Adrenal gland (tissue), 12 donors: Measurements from ENCODE around the gene TMEM150A. TPM values are rescaled to one million over a fixed set of nuclear protein-coding genes. Genes with fewer than 3 reads are reported as not detected.
A peak's percentile ranks its signal among the peaks of the same experiment; 100 is the strongest.

Source experiments
- DNase-seq, 7 donors: peaks; one replicate each; pipeline ENCODE4 v3.0.0-alpha.2; 2019 to 2020
- H3K27ac ChIP-seq, 5 donors: fragments of 200-600 bp; sonication (generic) in 4 of 5; 1 replicate in 3 of 5; 2 replicates in 2 of 5; pipeline versions ENCODE4 v1.5.1 to v1.8.0; 2016 to 2020; ENCODE audit warnings: mild to moderate bottlenecking in 1 of 5
- H3K27me3 ChIP-seq: fragments of 200-600 bp; 2 replicates; pipeline ENCODE4 v1.8.0; 2021
- H3K36me3 ChIP-seq, 2 donors: fragments of 200-600 bp; replicated peaks in 1 of 2; 1 replicate in 1 of 2; 2 replicates in 1 of 2; pipeline versions ENCODE4 v1.5.1 to v1.8.0; 2018 to 2022
- H3K4me1 ChIP-seq, 2 donors: fragments of 200-600 bp; replicated peaks in 1 of 2; 1 replicate in 1 of 2; 2 replicates in 1 of 2; pipeline versions ENCODE4 v1.5.1 to v1.8.0; 2018 to 2021
- H3K4me3 ChIP-seq, 4 donors: fragments of 200-600 bp; sonication (generic) in 3 of 4; one replicate each; pipeline ENCODE4 v1.5.1; 2016 to 2018
- H3K9me3 ChIP-seq, 3 donors: fragments of 200-600 bp; sonication (generic) in 1 of 3; replicated peaks in 1 of 3; 1 replicate in 2 of 3; 2 replicates in 1 of 3; pipeline versions ENCODE4 v1.5.1 to v1.8.0; 2016 to 2021
- CTCF ChIP-seq, 6 experiments: fragments of 450-650 bp in 4 of 6; fragments of 200-600 bp in 2 of 6; sonication (generic) in 1 of 6; IDR thresholded peaks; 1 replicate in 5 of 6; 2 replicates in 1 of 6; pipeline versions ENCODE4 v1.5.1 to v1.8.0; 2016 to 2021; ENCODE audit warnings: antibody characterized with exemption in 6 of 6, mild to moderate bottlenecking in 2 of 6, moderate library complexity in 1 of 6
- POLR2A ChIP-seq, 2 donors: fragments of 450-650 bp; IDR thresholded peaks; one replicate each; pipeline ENCODE4 v1.6.1; 2017; ENCODE audit warnings: antibody characterized with exemption in 2 of 2, mild to moderate bottlenecking in 2 of 2, moderate library complexity in 1 of 2
- WGBS, 4 donors: extraction: QIAGEN DNeasy Blood & Tissue Kit in 2 of 4; methylation state at CpG; one replicate each; pipeline versions ENCODE4 v1.1.5 to v1.1.7; 2013 to 2017; 5-methylcytosine and 5-hydroxymethylcytosine counted together
- intact Hi-C, 2 donors: fragments of 100-400 bp; cut with DNase I; formaldehyde crosslinking; loops; one replicate each; pipeline versions ENCODE4 v1.14.1 to v1.15.0; 2022 to 2023
- polyA plus RNA-seq, 3 donors: library from polyadenylated mRNA; stranded (reverse); fragments of 200-250 nt in 2 of 3; fragments of 350-450 nt in 1 of 3; fragmentation: Illumina TruSeq in 1 of 3; extraction: RNeasy Lipid Tissue Mini Kit (QIAGEN cat#74804) in 1 of 3; gene quantifications; one replicate each; pipeline ENCODE4 v1.2.3, GENCODE V29; 2013 to 2014
- total RNA-seq, 9 donors: library from RNA; depleted of rRNA in 4 of 9; stranded (reverse); fragments of >200 nt in 4 of 9; fragments of 120-200 nt in 1 of 9; fragmentation: NEBNext Ultra II Directional in 1 of 9; extraction: Animal tissue kit (Norgen Biotek cat#: 25700) in 1 of 9; gene quantifications; one replicate each; pipeline versions ENCODE4 v1.1.0 to v1.2.4, GENCODE V29; 2013 to 2023
- donor health status: healthy with polysubstance abuse.
- donor health status: Bipolar disorder and iron deficiency.
- donor health status: DM: yes; HTN: yes; CAD: no.
- donor health status: DM: no; HTN: no; CAD: no.
- donor health status: DM: no; HTN: no; CAD: no.
- donor health status: DM: yes; HTN: yes; CAD: no.

The TMEM150A gene
- total and polyA plus RNA-seq, 12 donors: 11.6 to 79.1 (median 22.6) TPM

- no peak overlapping the region for H3K27ac ChIP-seq
- DNase-seq: no peak
- H3K4me1 ChIP-seq: peaks cover 23 to 33% of the 10 kb centered on the region in 2 donors
- TF ChIP-seq POLR2A (IDR thresholded peaks at IDR 0.05): no peak
- intact Hi-C loops: no loop called here
- no peaks in the 10 kb centered on the region for H3K9me3 ChIP-seq
- H3K27me3 ChIP-seq: no peaks in the 10 kb centered on the region
- H3K36me3 ChIP-seq: peaks cover 0 to 40% of the 10 kb centered on the region in 2 donors
- no peak overlapping the region for H3K4me3 ChIP-seq
- 66 to 83% (median 73%) methylated on average over 11 to 14 of the region's 14 CpGs for WGBS, 4 donors
Observed at GRCh38 chr2:85598594-85599340, 3.7 kb downstream of the TMEM150A start.

GRCh38 chr2:85597241-85597640 lies 5.3 kb downstream of the TMEM150A start:
- intact Hi-C loops: no loop called here
- Histone ChIP-seq H3K27me3 (no peaks in the 10 kb centered on the region), H3K27ac (no peak overlapping the region), H3K4me1 (peaks cover 22 to 29% of the 10 kb centered on the region in 2 donors), H3K4me3 (no peak overlapping the region), H3K36me3 (peaks cover 0 to 40% of the 10 kb centered on the region in 2 donors), H3K9me3 (no peaks in the 10 kb centered on the region)
- no peak for TF ChIP-seq CTCF (IDR thresholded peaks at IDR 0.05)
- no peak for TF ChIP-seq POLR2A (IDR thresholded peaks at IDR 0.05)
- 70 to 97% (median 82%) methylated on average over 4 to 5 of the region's 5 CpGs for WGBS, 4 donors
- DNase-seq: no peak

- peak overlapping the region in 2 of 4 donors; percentile 71 to 82 for H3K4me3 ChIP-seq
- DNase-seq: no peak
- peaks cover 0 to 40% of the 10 kb centered on the region in 2 donors for H3K36me3 ChIP-seq
- peak overlapping the region in 2 of 5 donors; percentile 89 to 94 for H3K27ac ChIP-seq
- intact Hi-C loops: no loop called here
- TF ChIP-seq POLR2A (IDR thresholded peaks at IDR 0.05): no peak
- H3K9me3 ChIP-seq: no peaks in the 10 kb centered on the region
- peaks cover 19 to 32% of the 10 kb centered on the region in 2 donors for H3K4me1 ChIP-seq
- 60 to 74% (median 65%) methylated on average over 2 to 3 of the region's 3 CpGs for WGBS, 4 donors
- no peaks in the 10 kb centered on the region for H3K27me3 ChIP-seq
Observed at GRCh38 chr2:85596486-85597143, 5.9 kb downstream of the TMEM150A start.

- no peaks in the 10 kb centered on the region for H3K27me3 ChIP-seq
- H3K4me3 ChIP-seq: peak overlapping the region in 3 of 4 donors; percentile 71 to 83 (median 82)
- intact Hi-C loops: no loop called here
- 0 to 2% (median 1%) methylated on average over 6 to 10 of the region's 10 CpGs for WGBS, 4 donors
- peak overlapping the region; percentile 75 to 94 (median 89) for H3K27ac ChIP-seq
- no peak for DNase-seq
- peaks cover 0 to 40% of the 10 kb centered on the region in 2 donors for H3K36me3 ChIP-seq
- TF ChIP-seq CTCF (IDR thresholded peaks at IDR 0.05) (no peak), POLR2A (IDR thresholded peaks at IDR 0.05) (no peak)
- peaks cover 15 to 32% of the 10 kb centered on the region in 2 donors for H3K4me1 ChIP-seq
- no peaks in the 10 kb centered on the region for H3K9me3 ChIP-seq
Observed at GRCh38 chr2:85596026-85596333, 6.5 kb downstream of the TMEM150A start.

- H3K27ac ChIP-seq: peak within 1 kb of the TSS; percentile 79 to 94 (median 89)
- WGBS, 4 donors: 0 to 1% (median 0%) methylated on average over 20 to 47 of the region's 47 CpGs
- H3K36me3 ChIP-seq: peaks cover 0 to 38% of the 10 kb centered on the region in 2 donors
- intact Hi-C loops: no loop called here
- DNase-seq: peak; percentile 95 to 99 (median 98)
- peak within 1 kb of the TSS; percentile 32 to 83 (median 76) for H3K4me3 ChIP-seq
- peaks cover 15 to 34% of the 10 kb centered on the region in 2 donors for H3K4me1 ChIP-seq
- no peak for TF ChIP-seq CTCF (IDR thresholded peaks at IDR 0.05)
- peak; percentile 47 to 90 for TF ChIP-seq POLR2A (IDR thresholded peaks at IDR 0.05)
- H3K9me3 ChIP-seq: no peaks in the 10 kb centered on the region
- no peaks in the 10 kb centered on the region for H3K27me3 ChIP-seq
Observed at GRCh38 chr2:85595301-85596025, 7.0 kb downstream of the TMEM150A start, which contains the start of gene RNF181. RNF181 (plus strand) TSS chr2:85595745; CDS start chr2:85595764, 19 bp downstream.
